Measurements from ENCODE around the gene PSMB3. TPM values are rescaled to one million over a fixed set of nuclear protein-coding genes. Genes with fewer than 3 reads are reported as not detected.
"Not testable (repeated sequence)": the region's sequence is repeated elsewhere in the genome, so short reads cannot be mapped to it uniquely, and the experiment has no call there.

PSMB3 gene
- total RNA-seq, 2 experiments from 2014 or later, result 182 to 189 TPM

- Mint-ChIP-seq H3K27me3 (no peaks in the 10 kb centered on the region), H3K4me1 (peaks cover 4% of the 10 kb centered on the region), H3K9me3 (no peaks in the 10 kb centered on the region), H3K4me3 (no peak overlapping the region), H3K27ac (no peak overlapping the region), H3K36me3 (peaks cover 13% of the 10 kb centered on the region)
- ATAC-seq (ENCODE audit: low read depth), result no peak
- DNase-seq, result no peak
- POLR2A ChIA-PET, result interaction anchor here (3.6 kb wide), 1 partner anchor 14 kb away, joined by 26 read pairs; no protein-coding TSS in a partner anchor
Observed at GRCh38 chr17:38720941-38721340, 31.6 kb upstream of the PSMB3 start.

GRCh38 chr17:38721802-38722201 is 30.7 kb upstream of the PSMB3 start:
- no peak overlapping the region for H3K4me3 Mint-ChIP-seq
- no peaks in the 10 kb centered on the region for H3K9me3 Mint-ChIP-seq
- POLR2A ChIA-PET, result interaction anchor here (1.1 to 1.2 kb wide), 2 partner anchors 14 to 15 kb away, joined by 3 read pairs; no protein-coding TSS in a partner anchor
- DNase-seq (no peak), ATAC-seq (ENCODE audit: low read depth) (no peak)
- peaks cover 7% of the 10 kb centered on the region for H3K4me1 Mint-ChIP-seq
- no peak overlapping the region for H3K27ac Mint-ChIP-seq
- H3K27me3 Mint-ChIP-seq, result no peaks in the 10 kb centered on the region
- peaks cover 14% of the 10 kb centered on the region for H3K36me3 Mint-ChIP-seq

GRCh38 chr17:38724337-38724988 is 28.1 kb upstream of the PSMB3 start:
- Mint-ChIP-seq H3K27ac (no peak overlapping the region), H3K36me3 (peaks cover 14% of the 10 kb centered on the region), H3K9me3 (no peaks in the 10 kb centered on the region), H3K4me3 (no peak overlapping the region), H3K27me3 (no peaks in the 10 kb centered on the region), H3K4me1 (peaks cover 31% of the 10 kb centered on the region)
- DNase-seq (no peak), ATAC-seq (ENCODE audit: low read depth) (no peak)
- POLR2A ChIA-PET, result interaction anchor here (0.8 kb wide), 1 partner anchor 18 kb away, joined by 4 read pairs; no protein-coding TSS in a partner anchor

GRCh38 chr17:38725066-38725465 is 27.5 kb upstream of the PSMB3 start:
- DNase-seq, result no peak
- POLR2A ChIA-PET, result interaction anchor here (0.9 to 1.1 kb wide), 2 partner anchors 19 to 21 kb away, joined by 3 read pairs; no protein-coding TSS in a partner anchor
- no peak overlapping the region for H3K4me3 Mint-ChIP-seq
- no peak for ATAC-seq (ENCODE audit: low read depth)
- no peak overlapping the region for H3K27ac Mint-ChIP-seq
- peaks cover 14% of the 10 kb centered on the region for H3K36me3 Mint-ChIP-seq
- peaks cover 33% of the 10 kb centered on the region for H3K4me1 Mint-ChIP-seq
- H3K27me3 Mint-ChIP-seq, result no peaks in the 10 kb centered on the region
- H3K9me3 Mint-ChIP-seq, result no peaks in the 10 kb centered on the region

GRCh38 chr17:38726145-38726544 is 26.4 kb upstream of the PSMB3 start:
- H3K9me3 Mint-ChIP-seq; H3K27me3 Mint-ChIP-seq; H3K4me3 Mint-ChIP-seq; ATAC-seq (ENCODE audit: low read depth); DNase-seq: not testable (repeated sequence)
- peak overlapping the region; percentile 78 for H3K27ac Mint-ChIP-seq
- POLR2A ChIA-PET, result interaction anchor here (1.1 kb wide), 1 partner anchor 20 kb away, joined by 3 read pairs; no protein-coding TSS in a partner anchor
- peaks cover 36% of the 10 kb centered on the region for H3K4me1 Mint-ChIP-seq
- H3K36me3 Mint-ChIP-seq, result peaks cover 13% of the 10 kb centered on the region

- Mint-ChIP-seq H3K36me3 (peaks cover 13% of the 10 kb centered on the region), H3K9me3 (no peaks in the 10 kb centered on the region), H3K27me3 (no peaks in the 10 kb centered on the region), H3K27ac (peak overlapping the region; percentile 84), H3K4me1 (peaks cover 45% of the 10 kb centered on the region), H3K4me3 (peak overlapping the region; percentile 73)
- POLR2A ChIA-PET, result interaction anchor here (0.6 to 3.3 kb wide), 13 partner anchors 10 to 198 kb away, joined by 3 to 111 read pairs (median 6); partner anchors contain the start of genes CWC25, EPOP, LASP1 and LASP1NB
- DNase-seq (peak; percentile 53), ATAC-seq (ENCODE audit: low read depth) (peak; percentile 18)
Observed at GRCh38 chr17:38727736-38728135, 24.8 kb upstream of the PSMB3 start.

- POLR2A ChIA-PET, result interaction anchor here (0.6 to 3.3 kb wide), 16 partner anchors 11 to 197 kb away, joined by 3 to 111 read pairs (median 5); partner anchors contain the start of genes CWC25, EPOP, LASP1 and LASP1NB
- no peaks in the 10 kb centered on the region for H3K9me3 Mint-ChIP-seq
- H3K27me3 Mint-ChIP-seq, result no peaks in the 10 kb centered on the region
- peaks cover 48% of the 10 kb centered on the region for H3K4me1 Mint-ChIP-seq
- H3K27ac Mint-ChIP-seq, result peak overlapping the region; percentile 84
- DNase-seq (peak; percentile 68), ATAC-seq (ENCODE audit: low read depth) (peak; percentile 36)
- H3K36me3 Mint-ChIP-seq, result peaks cover 10% of the 10 kb centered on the region
- H3K4me3 Mint-ChIP-seq, result peak overlapping the region; percentile 73
Observed at GRCh38 chr17:38728290-38728831, 24.2 kb upstream of the PSMB3 start.

GRCh38 chr17:38729368-38729885 is 23.1 kb upstream of the PSMB3 start:
- ATAC-seq (ENCODE audit: low read depth), result no peak
- no peaks in the 10 kb centered on the region for H3K9me3 Mint-ChIP-seq
- peak overlapping the region; percentile 56 for H3K4me3 Mint-ChIP-seq
- POLR2A ChIA-PET, result interaction anchor here (1.4 to 3.3 kb wide), 8 partner anchors 12 to 140 kb away, joined by 5 to 111 read pairs (median 22); partner anchors contain the start of genes CWC25, EPOP, LASP1 and MLLT6
- no peaks in the 10 kb centered on the region for H3K27me3 Mint-ChIP-seq
- H3K4me1 Mint-ChIP-seq, result peaks cover 51% of the 10 kb centered on the region
- no peak for DNase-seq
- peaks cover 10% of the 10 kb centered on the region for H3K36me3 Mint-ChIP-seq
- peak overlapping the region; percentile 84 for H3K27ac Mint-ChIP-seq

- Mint-ChIP-seq H3K4me3 (peak within 1 kb of the TSS; percentile 93), H3K36me3 (peaks cover 10% of the 10 kb centered on the region), H3K27ac (peak within 1 kb of the TSS; percentile 93), H3K4me1 (peaks cover 53% of the 10 kb centered on the region), H3K27me3 (no peaks in the 10 kb centered on the region), H3K9me3 (no peaks in the 10 kb centered on the region)
- ATAC-seq (ENCODE audit: low read depth), result peak; percentile 81
- POLR2A ChIA-PET, result interaction anchor here (1.7 to 2.3 kb wide), 4 partner anchors 25 to 54 kb away, joined by 5 to 18 read pairs (median 12); partner anchors contain the start of gene MLLT6
- DNase-seq, result peak; percentile 96
Observed at GRCh38 chr17:38729886-38730525, 22.5 kb upstream of the PSMB3 start, which contains the start of gene CISD3. TSS of gene CISD3 (plus strand) at chr17:38730341. CDS start at chr17:38730359, 18 bp downstream.

GRCh38 chr17:38730526-38731379 is 21.8 kb upstream of the PSMB3 start:
- ATAC-seq (ENCODE audit: low read depth), result no peak
- H3K36me3 Mint-ChIP-seq, result peaks cover 9% of the 10 kb centered on the region
- no peaks in the 10 kb centered on the region for H3K27me3 Mint-ChIP-seq
- no peaks in the 10 kb centered on the region for H3K9me3 Mint-ChIP-seq
- POLR2A ChIA-PET, result interaction anchor here (1.0 to 2.3 kb wide), 7 partner anchors 13 to 55 kb away, joined by 3 to 18 read pairs (median 5); partner anchors contain the start of gene MLLT6
- peaks cover 54% of the 10 kb centered on the region for H3K4me1 Mint-ChIP-seq
- DNase-seq, result no peak
- H3K4me3 Mint-ChIP-seq, result peak overlapping the region; percentile 93
- peak overlapping the region; percentile 93 for H3K27ac Mint-ChIP-seq

GRCh38 chr17:38731526-38732294 is 20.8 kb upstream of the PSMB3 start:
- H3K27ac Mint-ChIP-seq, result peak overlapping the region; percentile 78
- H3K4me1 Mint-ChIP-seq, result peaks cover 51% of the 10 kb centered on the region
- H3K9me3 Mint-ChIP-seq, result no peaks in the 10 kb centered on the region
- H3K4me3 Mint-ChIP-seq, result peak overlapping the region; percentile 93
- H3K36me3 Mint-ChIP-seq, result peaks cover 6% of the 10 kb centered on the region
- ATAC-seq (ENCODE audit: low read depth) (no peak), DNase-seq (no peak)
- POLR2A ChIA-PET, result interaction anchor here (1.0 to 2.3 kb wide), 7 partner anchors 13 to 56 kb away, joined by 3 to 18 read pairs (median 5); partner anchors contain the start of gene MLLT6
- H3K27me3 Mint-ChIP-seq, result no peaks in the 10 kb centered on the region
